ENCODE results near the gene CANT1.

CANT1 gene

DNA sequence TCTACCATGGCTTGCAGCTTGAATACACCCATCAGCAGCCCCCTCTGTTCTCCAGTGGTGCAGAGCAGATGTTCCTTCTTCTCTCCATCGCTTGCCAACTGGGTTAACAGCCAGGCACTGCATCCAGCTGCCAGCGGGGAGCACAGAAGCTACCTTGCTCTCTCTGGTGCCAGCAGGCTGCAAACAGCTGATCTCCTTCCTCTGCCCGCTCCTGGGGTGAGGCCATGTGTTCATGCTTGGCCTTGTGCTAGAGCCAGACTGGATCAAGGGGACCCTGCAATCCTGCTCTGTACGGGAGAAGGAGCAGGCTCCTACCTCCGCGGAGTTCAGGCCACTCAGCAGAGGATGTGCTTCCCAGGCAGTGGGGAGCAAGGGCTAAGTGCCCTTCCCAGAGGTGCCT, 41.0 kb upstream of the CANT1 start:
- Histone ChIP-seq H3K9ac (ENCODE audit: low read length) (no peak overlapping the region), H3K4me1 (ENCODE audit: low read length) (no peaks in the 10 kb centered on the region), H3K27me3 (ENCODE audit: low read depth, low read length) (peaks cover 8% of the 10 kb centered on the region), H2AFZ (ENCODE audit: low read depth, low read length) (no peak overlapping the region), H3K4me3 (ENCODE audit: low read length) (no peak overlapping the region), H3K4me2 (ENCODE audit: low read length) (no peak overlapping the region), H3K9me3 (ENCODE audit: insufficient read depth, low read length) (no peaks in the 10 kb centered on the region), H3K27ac (ENCODE audit: low read length) (no peak overlapping the region), H3K36me3 (replicated peaks; ENCODE audit: low read depth, low read length) (no peaks in the 10 kb centered on the region), H3K79me2 (ENCODE audit: low read length) (no peaks in the 10 kb centered on the region), H4K20me1 (ENCODE audit: insufficient read depth, low read length) (no peaks in the 10 kb centered on the region)
- TF ChIP-seq, protein P1, sequence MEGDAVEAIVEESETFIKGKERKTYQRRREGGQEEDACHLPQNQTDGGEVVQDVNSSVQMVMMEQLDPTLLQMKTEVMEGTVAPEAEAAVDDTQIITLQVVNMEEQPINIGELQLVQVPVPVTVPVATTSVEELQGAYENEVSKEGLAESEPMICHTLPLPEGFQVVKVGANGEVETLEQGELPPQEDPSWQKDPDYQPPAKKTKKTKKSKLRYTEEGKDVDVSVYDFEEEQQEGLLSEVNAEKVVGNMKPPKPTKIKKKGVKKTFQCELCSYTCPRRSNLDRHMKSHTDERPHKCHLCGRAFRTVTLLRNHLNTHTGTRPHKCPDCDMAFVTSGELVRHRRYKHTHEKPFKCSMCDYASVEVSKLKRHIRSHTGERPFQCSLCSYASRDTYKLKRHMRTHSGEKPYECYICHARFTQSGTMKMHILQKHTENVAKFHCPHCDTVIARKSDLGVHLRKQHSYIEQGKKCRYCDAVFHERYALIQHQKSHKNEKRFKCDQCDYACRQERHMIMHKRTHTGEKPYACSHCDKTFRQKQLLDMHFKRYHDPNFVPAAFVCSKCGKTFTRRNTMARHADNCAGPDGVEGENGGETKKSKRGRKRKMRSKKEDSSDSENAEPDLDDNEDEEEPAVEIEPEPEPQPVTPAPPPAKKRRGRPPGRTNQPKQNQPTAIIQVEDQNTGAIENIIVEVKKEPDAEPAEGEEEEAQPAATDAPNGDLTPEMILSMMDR (IDR thresholded peaks at IDR 0.05; ENCODE audit: low read depth, low read length): no peak
- no peak for TF ChIP-seq EZH2phosphoT487 (IDR thresholded peaks at IDR 0.05; ENCODE audit: low read depth)

DNA sequence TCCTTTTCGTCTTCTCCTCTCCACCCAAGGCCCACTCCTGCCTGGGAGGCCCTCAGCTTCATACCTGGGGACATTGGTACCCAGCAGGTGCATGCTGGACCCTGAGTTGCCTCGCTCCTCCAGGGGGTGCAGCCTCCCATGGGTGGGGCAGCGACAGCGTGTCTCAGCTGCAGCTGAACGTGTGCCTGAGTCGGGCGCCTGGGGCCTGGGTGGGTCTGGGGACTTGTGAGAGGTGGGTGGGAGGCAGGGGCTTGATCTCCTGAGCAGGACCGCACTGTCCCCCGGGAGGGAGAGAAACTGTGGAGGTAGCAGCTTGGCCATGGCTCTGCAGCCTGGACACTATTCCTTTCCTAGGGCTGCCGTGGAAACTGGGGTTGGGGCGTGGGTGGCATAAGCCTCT, 40.3 kb upstream of the CANT1 start:
- Histone ChIP-seq H3K9me3 (ENCODE audit: insufficient read depth, low read length) (no peaks in the 10 kb centered on the region), H3K4me3 (ENCODE audit: low read length) (no peak overlapping the region), H4K20me1 (ENCODE audit: insufficient read depth, low read length) (no peaks in the 10 kb centered on the region), H3K27me3 (ENCODE audit: low read depth, low read length) (peaks cover 8% of the 10 kb centered on the region), H3K27ac (ENCODE audit: low read length) (no peak overlapping the region), H3K4me2 (ENCODE audit: low read length) (no peak overlapping the region), H3K9ac (ENCODE audit: low read length) (no peak overlapping the region), H3K4me1 (ENCODE audit: low read length) (no peaks in the 10 kb centered on the region), H3K36me3 (replicated peaks; ENCODE audit: low read depth, low read length) (no peaks in the 10 kb centered on the region), H2AFZ (ENCODE audit: low read depth, low read length) (no peak overlapping the region), H3K79me2 (ENCODE audit: low read length) (no peaks in the 10 kb centered on the region)
- TF ChIP-seq EZH2phosphoT487 (IDR thresholded peaks at IDR 0.05; ENCODE audit: low read depth): no peak
- TF ChIP-seq, protein P1 (IDR thresholded peaks at IDR 0.05; ENCODE audit: low read depth, low read length): no peak

DNA sequence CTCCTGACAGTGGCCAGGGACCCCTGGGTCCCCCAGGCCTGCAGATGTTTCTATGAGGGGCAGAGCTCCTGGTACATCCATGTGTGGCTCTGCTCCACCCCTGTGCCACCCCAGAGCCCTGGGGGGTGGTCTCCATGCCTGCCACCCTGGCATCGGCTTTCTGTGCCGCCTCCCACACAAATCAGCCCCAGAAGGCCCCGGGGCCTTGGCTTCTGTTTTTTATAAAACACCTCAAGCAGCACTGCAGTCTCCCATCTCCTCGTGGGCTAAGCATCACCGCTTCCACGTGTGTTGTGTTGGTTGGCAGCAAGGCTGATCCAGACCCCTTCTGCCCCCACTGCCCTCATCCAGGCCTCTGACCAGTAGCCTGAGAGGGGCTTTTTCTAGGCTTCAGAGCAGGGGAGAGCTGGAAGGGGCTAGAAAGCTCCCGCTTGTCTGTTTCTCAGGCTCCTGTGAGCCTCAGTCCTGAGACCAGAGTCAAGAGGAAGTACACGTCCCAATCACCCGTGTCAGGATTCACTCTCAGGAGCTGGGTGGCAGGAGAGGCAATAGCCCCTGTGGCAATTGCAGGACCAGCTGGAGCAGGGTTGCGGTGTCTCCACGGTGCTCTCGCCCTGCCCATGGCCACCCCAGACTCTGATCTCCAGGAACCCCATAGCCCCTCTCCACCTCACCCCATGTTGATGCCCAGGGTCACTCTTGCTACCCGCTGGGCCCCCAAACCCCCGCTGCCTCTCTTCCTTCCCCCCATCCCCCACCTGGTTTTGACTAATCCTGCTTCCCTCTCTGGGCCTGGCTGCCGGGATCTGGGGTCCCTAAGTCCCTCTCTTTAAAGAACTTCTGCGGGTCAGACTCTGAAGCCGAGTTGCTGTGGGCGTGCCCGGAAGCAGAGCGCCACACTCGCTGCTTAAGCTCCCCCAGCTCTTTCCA, 39.5 kb upstream of the CANT1 start:
- H3K4me1 ChIP-seq (ENCODE audit: low read length): no peaks in the 10 kb centered on the region
- H3K9me3 ChIP-seq (ENCODE audit: insufficient read depth, low read length): no peaks in the 10 kb centered on the region
- no peaks in the 10 kb centered on the region for H4K20me1 ChIP-seq (ENCODE audit: insufficient read depth, low read length)
- H2AFZ ChIP-seq (ENCODE audit: low read depth, low read length): no peak overlapping the region
- no peaks in the 10 kb centered on the region for H3K79me2 ChIP-seq (ENCODE audit: low read length)
- H3K4me3 ChIP-seq (ENCODE audit: low read length): no peak overlapping the region
- H3K9ac ChIP-seq (ENCODE audit: low read length): no peak overlapping the region
- no peaks in the 10 kb centered on the region for H3K36me3 ChIP-seq (replicated peaks; ENCODE audit: low read depth, low read length)
- H3K27ac ChIP-seq (ENCODE audit: low read length): no peak overlapping the region
- TF ChIP-seq, protein P1 (IDR thresholded peaks at IDR 0.05; ENCODE audit: low read depth, low read length): no peak
- no peak for TF ChIP-seq EZH2phosphoT487 (IDR thresholded peaks at IDR 0.05; ENCODE audit: low read depth)
- peaks cover 8% of the 10 kb centered on the region for H3K27me3 ChIP-seq (ENCODE audit: low read depth, low read length)
- H3K4me2 ChIP-seq (ENCODE audit: low read length): no peak overlapping the region

DNA sequence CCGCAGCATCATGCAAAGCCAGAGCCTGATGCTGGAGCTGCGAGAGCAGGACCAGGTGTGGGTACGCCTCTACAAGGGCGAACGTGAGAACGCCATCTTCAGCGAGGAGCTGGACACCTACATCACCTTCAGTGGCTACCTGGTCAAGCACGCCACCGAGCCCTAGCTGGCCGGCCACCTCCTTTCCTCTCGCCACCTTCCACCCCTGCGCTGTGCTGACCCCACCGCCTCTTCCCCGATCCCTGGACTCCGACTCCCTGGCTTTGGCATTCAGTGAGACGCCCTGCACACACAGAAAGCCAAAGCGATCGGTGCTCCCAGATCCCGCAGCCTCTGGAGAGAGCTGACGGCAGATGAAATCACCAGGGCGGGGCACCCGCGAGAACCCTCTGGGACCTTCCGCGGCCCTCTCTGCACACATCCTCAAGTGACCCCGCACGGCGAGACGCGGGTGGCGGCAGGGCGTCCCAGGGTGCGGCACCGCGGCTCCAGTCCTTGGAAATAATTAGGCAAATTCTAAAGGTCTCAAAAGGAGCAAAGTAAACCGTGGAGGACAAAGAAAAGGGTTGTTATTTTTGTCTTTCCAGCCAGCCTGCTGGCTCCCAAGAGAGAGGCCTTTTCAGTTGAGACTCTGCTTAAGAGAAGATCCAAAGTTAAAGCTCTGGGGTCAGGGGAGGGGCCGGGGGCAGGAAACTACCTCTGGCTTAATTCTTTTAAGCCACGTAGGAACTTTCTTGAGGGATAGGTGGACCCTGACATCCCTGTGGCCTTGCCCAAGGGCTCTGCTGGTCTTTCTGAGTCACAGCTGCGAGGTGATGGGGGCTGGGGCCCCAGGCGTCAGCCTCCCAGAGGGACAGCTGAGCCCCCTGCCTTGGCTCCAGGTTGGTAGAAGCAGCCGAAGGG, 38.6 kb upstream of the CANT1 start:
- H3K9me3 ChIP-seq (ENCODE audit: insufficient read depth, low read length): no peaks in the 10 kb centered on the region
- no peak overlapping the region for H3K4me3 ChIP-seq (ENCODE audit: low read length)
- H2AFZ ChIP-seq (ENCODE audit: low read depth, low read length): no peak overlapping the region
- no peaks in the 10 kb centered on the region for H3K4me1 ChIP-seq (ENCODE audit: low read length)
- H3K36me3 ChIP-seq (replicated peaks; ENCODE audit: low read depth, low read length): no peaks in the 10 kb centered on the region
- H3K4me2 ChIP-seq (ENCODE audit: low read length): no peak overlapping the region
- H3K9ac ChIP-seq (ENCODE audit: low read length): no peak overlapping the region
- H3K27me3 ChIP-seq (ENCODE audit: low read depth, low read length): peaks cover 8% of the 10 kb centered on the region
- no peak overlapping the region for H3K27ac ChIP-seq (ENCODE audit: low read length)
- no peaks in the 10 kb centered on the region for H3K79me2 ChIP-seq (ENCODE audit: low read length)
- no peak for TF ChIP-seq EZH2phosphoT487 (IDR thresholded peaks at IDR 0.05; ENCODE audit: low read depth)
- TF ChIP-seq, protein P1 (IDR thresholded peaks at IDR 0.05; ENCODE audit: low read depth, low read length): no peak
- no peaks in the 10 kb centered on the region for H4K20me1 ChIP-seq (ENCODE audit: insufficient read depth, low read length)

Measured in OCI-LY3 (cell line).